NCI-H1436 (cell line): ENCODE data around the gene B4GALT5.
"Not testable (repeated sequence)": the region's sequence is repeated elsewhere in the genome, so short reads cannot be mapped to it uniquely, and the experiment has no call there.

Experiments
- DNase-seq: peaks from one replicate; lab custom pipeline; 2025; lab: John Stamatoyannopoulos, UW

Gene B4GALT5

DNA sequence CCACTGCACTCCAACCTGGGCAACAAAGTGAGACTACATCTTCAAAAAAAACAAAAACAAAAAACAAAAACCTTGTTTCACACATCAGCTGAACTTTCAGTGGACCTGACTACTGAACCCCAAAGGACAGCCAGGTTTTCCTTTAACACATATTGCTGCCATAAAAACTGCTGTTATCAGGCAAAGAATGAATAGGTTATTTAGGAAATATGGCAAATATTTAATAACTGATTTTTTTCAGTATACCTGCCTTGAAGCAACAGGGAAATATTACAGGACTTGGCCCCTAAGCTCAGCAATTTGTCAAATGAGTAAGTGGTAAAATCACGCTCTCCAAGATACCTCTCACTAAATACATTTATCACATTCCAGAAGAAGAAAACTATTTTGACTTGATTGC is 34.0 kb downstream of the B4GALT5 start:
- no peak for DNase-seq

DNA sequence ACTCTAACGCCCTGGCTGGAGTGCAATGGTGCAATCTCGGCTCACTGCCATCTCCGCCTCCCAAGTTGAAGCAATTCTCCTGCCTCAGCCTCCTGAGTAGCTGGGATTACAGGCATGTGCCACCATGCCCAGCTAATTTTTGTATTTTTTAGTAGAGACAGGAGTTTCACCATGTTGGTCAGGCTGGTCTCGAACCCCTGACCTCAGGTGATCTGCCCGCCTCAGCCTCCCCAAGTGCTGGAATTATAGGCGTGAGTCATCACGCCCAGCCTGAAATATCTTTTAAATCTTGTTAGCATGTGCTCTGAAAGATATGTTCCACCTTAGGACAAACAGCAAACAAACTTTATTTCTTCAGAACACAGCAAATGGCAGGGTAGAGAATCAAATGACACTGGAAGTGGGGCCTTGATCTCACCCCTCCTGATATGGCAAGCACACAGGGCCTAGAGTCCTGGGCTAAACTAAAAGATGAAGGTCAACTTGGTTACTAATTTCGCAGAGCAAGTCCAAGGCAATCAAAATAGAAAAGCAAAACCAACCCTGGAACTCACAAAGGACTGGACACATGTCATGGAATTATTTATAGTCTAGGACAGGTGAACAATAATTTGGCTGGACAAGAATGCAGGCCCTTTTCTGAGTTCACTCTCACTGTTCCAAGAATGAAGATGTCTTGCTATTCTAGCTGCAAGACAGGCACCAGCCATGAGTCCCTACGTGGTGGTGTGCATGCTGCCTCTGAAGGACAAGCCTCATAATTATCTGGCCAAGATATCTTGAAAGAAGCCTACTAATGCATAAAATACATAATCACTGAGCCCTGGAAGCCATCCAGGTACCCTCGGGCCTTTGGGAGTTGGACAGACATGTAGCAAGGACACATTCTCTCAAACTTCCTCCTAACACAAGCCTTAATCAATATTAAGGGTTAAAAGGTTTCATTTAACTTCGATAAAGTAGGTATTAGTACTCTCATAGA is 35.6 kb downstream of the B4GALT5 start:
- DNase-seq, result no peak

DNA sequence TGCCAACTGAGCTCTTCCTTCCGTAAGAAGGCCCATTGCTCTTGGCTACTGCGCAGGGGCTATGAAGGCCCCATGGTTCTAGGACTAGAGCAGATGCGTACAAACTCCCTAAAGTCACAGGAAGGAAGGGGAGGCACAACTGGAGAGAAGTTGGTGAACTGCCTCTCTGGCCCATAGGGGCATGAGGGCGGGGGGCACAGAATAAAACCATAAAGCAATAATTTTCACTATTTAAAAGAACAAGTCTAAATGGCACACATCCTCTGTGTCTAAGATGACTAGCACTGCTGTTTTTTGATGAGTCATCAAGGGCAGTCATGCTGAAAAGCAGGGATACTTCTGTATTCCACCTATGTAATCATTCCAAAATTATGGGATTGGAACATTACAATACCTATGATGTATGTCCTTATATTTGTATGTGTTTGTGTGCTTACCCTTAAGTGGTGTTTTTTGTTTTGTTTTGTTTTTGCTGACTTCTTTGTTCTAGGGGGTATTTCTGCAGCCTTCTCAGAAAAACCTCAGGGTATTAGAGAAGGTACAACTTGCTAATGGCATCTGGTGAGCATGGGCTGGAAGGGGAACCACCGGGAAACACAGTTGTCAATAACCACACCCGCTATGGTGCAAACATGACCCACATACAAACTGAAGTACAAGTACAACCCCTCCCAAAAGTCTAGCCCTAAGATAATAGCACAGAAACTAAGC is 36.9 kb downstream of the B4GALT5 start:
- no peak for DNase-seq

DNA sequence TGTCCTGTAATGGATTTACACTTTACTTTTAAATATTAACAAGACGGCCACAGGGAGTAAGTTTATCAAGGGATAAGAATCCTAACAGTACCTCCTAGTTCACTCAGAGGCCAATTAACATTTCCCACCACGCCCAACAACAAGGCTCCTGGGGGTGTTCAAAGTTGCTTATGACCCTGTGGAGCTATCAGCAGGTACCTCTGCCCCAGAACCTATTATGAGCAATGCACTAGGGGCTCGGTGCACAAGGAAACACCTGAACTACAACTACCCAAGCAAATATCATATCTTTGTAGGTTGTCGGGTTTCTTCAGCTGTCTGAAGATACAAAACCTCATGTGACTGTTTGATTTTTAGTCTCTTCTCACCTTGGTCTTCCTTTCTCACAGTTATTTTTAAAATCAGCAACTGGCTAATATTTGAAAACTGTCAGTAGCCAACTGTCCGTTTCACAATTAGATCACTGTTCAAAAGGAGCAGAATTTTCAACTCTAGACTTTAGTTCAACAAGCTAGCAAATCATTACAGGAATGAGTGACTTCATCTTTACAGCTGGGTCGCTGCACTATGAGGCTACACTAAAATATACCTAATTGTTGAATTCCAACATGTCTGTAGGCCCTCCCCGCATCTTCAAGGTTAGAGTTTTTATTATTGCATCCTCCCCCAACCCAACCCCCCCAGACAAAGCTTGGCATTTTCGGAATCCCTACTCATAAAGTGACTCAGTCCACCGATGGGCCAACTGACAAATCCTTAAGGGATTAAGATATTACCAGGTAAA is 38.1 kb downstream of the B4GALT5 start:
- DNase-seq, result no peak

DNA sequence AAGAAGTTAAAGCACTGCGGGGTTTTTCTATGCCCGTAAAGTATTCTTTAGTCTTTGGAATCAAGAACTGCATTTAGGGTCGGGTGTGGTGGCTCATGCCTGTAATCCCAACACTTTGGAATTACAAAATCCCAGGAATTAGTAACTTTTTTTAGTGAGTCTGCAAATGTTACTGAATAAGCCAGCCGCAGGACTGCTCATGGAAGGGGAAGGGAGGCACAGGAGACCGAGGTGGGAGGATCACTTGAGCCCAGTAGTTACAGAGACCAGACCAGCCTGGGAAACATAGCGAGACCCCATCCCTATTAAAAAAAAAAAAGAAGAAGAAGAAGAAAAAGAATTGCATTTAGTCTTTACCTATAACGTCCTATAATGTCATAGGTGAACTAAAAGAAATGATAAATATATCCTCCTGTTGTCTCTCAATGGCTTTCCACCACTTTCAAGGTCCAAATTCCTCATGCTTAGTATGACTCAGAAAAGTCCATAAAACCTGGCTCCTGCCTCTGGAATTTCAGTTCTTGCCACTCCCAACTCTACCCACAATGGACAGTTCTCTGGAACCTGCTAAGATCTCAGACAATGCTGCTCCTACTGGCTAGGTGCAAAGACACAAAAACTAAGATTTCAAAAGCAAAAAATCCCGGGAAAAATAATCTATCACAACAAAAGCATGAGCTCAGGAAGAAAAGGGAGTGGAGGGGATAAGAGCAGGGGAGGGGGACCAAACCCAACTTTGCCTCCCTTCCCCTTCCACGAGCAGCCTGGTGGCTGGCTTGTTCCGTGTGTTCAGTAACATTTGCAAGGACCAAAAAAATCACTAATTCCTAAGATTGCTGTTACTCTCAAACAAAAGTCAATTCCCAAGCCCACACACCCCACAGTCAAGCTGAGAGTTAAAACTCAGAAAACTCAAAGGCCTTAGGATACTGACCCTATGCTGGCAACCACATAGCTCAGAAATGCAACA is 39.0 kb downstream of the B4GALT5 start:
- DNase-seq, result no peak

DNA sequence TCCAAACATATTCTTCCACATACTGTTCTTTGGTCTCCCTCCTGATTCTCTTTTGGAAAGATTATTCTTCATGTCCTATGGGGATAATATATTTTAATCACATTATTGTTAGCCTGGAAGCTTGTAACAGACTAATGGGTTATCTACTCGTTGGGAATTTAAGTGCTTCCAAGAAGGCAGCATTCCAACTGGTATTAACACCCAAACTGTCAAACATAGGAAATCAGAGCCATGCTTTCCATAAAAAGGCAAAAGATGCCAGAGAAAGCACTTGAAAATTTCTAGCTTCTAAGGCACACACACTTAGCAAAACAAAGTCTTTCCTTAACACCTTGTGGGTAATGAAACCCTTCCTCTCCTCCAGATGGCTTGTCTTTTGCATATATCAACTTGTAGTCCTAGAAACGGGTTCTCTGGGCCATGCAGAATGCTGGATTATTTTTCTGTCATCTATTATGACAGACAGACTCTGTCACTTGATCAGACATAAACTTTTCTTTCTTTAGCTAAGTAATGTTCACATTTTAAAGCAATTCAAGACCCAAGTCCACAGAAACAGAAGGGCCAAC is 41.5 kb downstream of the B4GALT5 start:
- no peak for DNase-seq

DNA sequence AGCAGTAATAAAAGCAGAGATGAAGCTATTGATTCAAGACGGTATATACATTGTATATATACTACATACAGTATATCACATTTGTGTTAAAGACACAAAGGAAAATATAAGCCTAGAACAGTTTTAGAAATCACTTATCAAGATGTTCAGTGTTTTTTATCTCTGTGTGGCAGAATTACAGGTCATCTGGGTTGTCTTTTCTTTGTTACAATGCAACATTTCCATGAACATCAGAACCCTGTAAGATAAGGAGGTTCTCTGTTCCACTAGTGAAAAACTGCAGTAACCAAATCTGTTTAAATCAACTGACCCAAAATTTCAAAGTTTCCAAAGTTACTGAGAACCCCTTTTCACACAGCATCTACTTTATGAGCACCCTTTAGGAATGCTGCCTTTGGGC is 42.2 kb downstream of the B4GALT5 start:
- DNase-seq, result no peak

DNA sequence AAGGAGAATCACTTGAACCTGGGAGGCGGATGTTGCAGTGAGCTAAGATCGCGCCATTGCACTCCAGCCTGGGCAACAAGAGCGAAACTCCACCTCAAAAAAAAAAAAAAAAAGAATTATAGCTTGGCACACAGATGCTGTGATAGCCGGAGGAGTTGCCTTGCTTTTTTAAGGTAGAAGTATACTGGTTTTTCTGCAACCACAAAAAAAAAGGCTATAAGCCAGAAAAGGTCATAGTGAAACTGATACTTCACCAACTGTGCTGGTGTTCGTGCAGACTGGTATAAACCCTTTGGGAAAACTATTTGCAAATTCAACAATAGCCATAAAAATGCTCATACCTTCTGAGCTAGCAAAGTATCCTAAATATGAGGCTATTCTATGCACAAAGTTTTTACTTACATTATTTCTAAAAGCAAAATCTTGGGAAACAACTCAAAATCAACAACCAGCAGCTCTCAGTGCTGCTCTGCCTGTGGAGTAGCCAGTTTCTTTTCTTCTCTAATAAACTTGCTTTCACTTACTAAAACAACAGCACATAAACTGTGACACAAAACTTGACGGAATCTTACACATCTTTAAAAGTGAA is 44.0 kb downstream of the B4GALT5 start:
- DNase-seq, result no peak

DNA sequence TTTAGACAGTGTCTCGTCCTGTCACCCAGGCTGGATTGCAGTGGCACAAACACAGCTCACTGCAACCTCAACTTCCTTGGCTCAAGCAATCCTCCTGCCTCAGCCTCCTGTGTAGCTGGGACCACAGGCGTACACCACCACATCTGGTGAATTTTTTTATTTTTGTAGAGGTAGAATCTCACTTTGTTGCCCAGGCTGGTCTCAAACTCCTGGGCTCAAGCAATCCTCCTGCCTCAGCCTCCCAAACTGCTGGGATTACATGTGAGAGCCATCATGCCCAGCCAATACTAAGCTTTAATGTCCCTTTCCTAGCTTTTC is 44.8 kb downstream of the B4GALT5 start:
- DNase-seq, result not testable (repeated sequence)

DNA sequence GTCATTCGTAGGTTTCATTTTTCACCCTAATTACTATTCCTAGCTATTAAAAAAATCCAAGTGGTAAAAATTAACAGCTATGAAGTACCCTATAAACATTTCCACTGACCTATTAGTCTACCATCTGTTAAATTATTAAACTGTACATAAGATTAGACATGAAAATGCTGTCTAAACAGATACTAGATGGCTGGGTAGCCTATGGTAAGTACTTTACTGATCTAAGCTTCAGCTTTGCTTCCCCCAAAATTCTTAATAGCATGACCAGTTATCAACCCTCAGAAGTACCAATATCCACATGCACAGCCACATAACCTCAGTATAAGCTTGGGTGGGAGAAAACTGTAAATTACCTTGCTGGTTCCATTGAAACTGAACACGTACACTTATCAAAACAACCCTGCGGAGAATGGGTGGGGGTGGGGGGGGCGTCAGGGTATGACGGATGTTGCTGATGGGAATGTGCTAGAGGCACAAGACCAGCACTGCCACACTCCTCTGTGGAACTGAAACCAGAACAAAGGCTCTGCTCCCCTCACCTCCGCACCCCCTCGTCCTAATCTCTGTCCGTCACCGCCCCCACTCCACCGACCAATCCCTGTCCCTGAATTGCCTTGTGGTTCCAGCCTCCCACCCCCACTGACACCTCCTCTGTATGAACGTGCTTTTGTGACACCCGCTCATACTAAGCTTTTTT is 45.3 kb downstream of the B4GALT5 start:
- no peak for DNase-seq

DNA sequence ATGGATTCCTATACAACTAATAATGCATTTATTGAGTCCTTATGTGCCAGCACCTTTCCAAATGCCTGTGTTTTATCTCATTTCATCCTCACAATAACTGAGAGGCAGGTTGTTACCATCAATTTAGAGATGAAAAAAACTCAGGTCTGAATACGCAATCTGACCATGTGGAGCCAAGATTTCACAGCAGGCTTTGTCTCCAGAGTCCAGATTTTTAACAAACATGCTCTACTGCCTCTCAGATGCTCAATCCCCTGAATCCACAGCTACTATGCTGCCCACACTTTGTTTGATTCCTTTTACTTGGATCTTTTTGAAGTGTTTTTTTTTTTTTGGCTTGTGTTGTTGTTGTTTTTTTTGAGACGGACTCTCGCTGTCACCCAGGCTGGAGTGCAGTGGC is 46.8 kb downstream of the B4GALT5 start:
- DNase-seq, result no peak

DNA sequence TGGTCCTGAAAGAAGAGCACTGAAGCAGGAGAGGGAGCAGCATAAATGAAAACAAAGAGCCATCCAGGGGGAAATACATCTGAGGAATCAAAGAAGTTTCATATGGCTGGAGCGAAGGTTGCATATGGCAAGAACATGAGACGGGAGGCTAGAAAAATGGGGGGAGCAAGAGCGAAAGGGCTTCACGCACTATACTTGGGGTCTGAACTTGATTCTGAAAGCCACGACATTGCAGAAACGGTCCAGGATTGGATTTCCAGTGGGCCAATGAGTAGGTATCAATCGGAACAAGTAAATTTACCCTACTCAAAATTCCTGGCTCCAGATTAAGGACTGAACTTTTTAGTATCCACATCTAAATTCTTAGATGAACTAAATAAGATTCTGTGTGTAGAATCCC is 47.9 kb downstream of the B4GALT5 start:
- DNase-seq, result no peak

DNA sequence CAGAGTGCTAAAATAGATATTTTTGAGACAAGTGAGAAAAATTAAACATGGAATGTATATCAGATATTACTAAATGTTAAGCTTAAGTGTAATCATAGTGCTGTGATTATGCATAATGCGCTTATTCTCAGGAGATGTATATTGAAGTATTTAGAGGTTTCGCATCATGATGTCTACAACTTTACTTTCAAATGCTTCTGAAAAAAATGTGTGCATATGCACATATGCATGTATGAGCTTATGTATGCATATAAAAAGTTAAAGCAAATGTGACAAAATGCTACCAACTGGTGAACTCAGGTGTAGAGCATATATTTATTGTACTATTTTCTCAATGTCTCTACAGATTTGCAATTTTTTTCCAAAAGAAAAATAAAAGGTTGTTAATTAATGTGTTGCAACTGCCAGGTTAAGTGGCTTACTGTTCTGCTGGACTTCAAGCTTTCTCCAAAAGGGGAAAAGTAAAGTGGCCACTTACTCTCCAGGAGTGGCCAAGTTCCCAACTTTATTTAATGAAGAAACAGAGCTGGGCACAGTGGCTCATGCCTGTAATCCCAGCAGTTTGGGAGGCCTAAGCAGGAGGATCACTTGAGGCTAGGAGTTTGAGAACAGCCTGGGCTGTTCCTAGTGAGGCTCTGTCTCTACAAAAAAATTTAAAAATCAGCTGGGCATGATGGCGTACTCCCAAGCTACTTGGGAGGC is 48.9 kb downstream of the B4GALT5 start:
- DNase-seq, result no peak

DNA sequence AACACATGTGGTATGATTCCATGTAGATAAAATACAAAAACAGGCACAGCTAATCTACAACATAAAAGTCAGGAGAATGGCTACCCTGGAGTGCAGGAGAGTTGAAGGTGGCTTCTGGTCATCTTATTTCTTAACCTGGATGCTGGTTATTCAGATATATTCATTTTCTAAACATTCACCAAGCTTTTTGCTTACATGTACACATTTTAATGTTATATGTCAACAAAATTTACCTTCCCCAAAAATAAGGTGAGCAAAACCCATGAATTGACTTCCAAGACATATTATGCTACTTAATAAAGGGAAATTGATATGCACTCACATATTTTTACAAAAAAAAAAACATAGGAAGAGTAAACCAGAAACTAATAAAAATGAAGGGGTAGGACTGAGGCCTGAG is 50.6 kb downstream of the B4GALT5 start:
- DNase-seq, result no peak

DNA sequence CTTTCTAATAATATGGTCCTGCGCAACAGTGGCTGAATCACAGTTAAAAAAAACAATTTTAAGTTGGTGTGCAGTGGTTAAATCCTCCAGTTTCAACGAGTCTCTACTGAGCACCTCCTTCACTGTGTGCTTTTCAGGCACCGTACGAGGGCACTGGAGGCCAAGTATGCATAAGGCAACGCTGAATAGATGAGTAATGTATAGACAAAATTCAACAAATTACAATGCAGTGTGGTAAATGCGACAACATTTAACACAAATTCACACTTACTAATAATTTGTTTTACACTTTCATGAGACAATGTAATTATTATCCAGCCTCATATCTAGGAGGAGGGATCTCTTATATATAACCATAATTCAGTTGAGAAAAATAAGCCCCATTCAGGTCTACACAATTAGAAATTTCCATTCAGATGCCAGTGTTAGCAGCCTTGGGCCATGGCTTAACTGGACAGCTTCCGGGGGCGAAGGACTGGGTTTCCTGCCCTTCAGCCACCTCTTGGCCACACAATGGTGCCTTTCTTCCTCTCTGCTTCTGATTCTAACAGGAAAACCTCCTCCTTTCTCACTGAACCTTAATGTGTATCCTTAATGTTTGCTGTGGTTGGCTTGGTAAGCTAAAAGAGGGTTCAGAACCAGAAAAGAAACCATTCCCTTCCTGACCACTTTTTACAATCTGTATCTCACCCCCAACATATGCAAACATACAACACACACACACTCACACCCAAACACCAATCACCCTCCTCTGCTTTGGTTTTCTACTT is 51.9 kb downstream of the B4GALT5 start:
- no peak for DNase-seq

DNA sequence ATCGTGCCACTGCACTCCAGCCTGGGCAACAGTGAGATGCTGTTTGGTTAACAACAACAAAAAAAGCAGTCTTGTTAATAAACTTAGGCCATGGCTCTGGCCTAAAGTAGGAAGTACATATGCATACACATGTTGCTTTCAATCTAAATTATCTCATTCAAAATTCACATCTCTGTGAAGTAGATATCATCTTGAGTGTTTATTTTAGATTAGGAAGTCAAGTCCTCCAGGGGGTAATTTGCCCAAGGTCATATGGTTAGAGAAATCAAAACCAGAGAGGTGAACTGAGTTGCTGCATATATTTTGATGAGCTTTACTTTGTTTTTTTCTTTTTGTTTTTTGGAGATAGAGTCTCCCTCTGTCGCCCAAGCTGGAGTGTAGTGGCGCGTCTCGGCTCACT is 52.8 kb downstream of the B4GALT5 start:
- DNase-seq, result no peak

DNA sequence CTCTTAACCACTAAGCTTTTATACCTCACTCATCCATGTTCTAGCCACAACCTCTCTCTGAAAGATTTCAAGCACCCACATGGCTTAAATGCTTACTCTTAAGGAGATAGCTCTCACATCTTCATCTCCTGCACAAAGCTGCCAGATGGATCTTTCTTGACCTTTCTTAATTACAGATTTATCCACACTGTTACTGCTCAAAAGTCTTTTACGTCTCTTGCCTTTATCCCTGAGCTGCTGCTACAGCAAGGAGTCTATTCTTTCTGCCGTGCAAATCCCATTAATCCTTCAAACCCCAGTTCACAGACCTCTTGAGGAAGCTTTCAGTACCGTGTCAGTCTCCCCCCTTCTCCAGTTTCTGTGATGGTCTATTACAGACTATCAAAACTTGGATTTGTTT is 54.6 kb downstream of the B4GALT5 start:
- no peak for DNase-seq

DNA sequence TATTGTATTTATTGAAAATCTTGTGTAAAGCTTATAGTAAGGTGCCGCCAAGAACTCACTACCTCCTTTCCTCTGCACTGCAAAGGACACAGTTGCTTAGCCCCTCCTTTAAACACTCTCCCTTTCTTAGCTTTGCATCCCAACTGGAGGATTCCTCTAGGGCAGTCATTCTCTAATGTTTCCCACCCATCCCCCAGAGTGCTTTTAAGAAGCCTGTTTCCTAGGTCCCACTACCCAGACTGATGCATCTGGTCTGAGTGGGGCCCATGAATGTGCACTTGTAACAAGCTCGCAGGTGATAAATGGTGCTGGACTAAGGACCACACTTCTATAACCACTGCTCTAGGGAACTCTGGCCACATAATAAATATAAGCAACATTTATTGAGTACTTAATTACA is 55.2 kb downstream of the B4GALT5 start:
- no peak for DNase-seq
